IMR-90 (cell line): ENCODE data around the gene TTC28.

ENCODE experiments used
- CTCF ChIP-seq: conservative IDR thresholded peaks from 2 replicates; pipeline ENCODE4 v1.5.1; 2012; ENCODE audit warnings: mild to moderate bottlenecking, low read depth, low read length, improper control_type of control experiment
- ELK1 ChIP-seq: fragments of 150-350 bp; IDR thresholded peaks from 2 replicates; pipeline ENCODE4 v1.6.1; 2016; ENCODE audit warnings: low read depth, mild to moderate bottlenecking, low read length, moderate library complexity, borderline replicate concordance
- MXI1 ChIP-seq: IDR thresholded peaks from 2 replicates; pipeline ENCODE4 v1.6.1; 2012; ENCODE audit warnings: low read depth, mild to moderate bottlenecking, low read length, moderate library complexity, borderline replicate concordance
- NFE2L2 ChIP-seq: fragments of 150-350 bp; IDR thresholded peaks from 2 replicates; pipeline ENCODE4 v1.6.1; 2016; ENCODE audit warnings: low read depth, mild to moderate bottlenecking, low read length
- POLR2A ChIP-seq: IDR thresholded peaks from 2 replicates; pipeline ENCODE4 v1.6.1; 2012; ENCODE audit warnings: mild to moderate bottlenecking, low read depth, low read length
- SMC3 ChIP-seq: fragments of 150-350 bp; IDR thresholded peaks from 2 replicates; pipeline ENCODE4 v1.6.1; 2016; ENCODE audit warnings: low read depth, mild to moderate bottlenecking, antibody characterized with exemption, low read length, moderate library complexity

- TF ChIP-seq CTCF, result no peak
- TF ChIP-seq NFE2L2, result no peak
- no peak for TF ChIP-seq POLR2A
- no peak for TF ChIP-seq ELK1
- TF ChIP-seq MXI1, result no peak
- no peak for TF ChIP-seq SMC3
Observed at GRCh38 chr22:28241656-28242290, 437.9 kb downstream of the TTC28 start.
